Stimulated activated CD4-positive, alpha-beta T cell treated with anti-CD3 and anti-CD28 coated beads, Interleukin-15, amount 100 ng/mL, for 48 hours (primary cell): ENCODE data around the gene CENPM.

ENCODE experiments used
- DNase-seq, 2 donors: peaks; one replicate each; pipeline ENCODE4 v3.0.0-alpha.2; 2020; ENCODE audit warnings: low read depth in 2 of 2

Gene CENPM

DNA sequence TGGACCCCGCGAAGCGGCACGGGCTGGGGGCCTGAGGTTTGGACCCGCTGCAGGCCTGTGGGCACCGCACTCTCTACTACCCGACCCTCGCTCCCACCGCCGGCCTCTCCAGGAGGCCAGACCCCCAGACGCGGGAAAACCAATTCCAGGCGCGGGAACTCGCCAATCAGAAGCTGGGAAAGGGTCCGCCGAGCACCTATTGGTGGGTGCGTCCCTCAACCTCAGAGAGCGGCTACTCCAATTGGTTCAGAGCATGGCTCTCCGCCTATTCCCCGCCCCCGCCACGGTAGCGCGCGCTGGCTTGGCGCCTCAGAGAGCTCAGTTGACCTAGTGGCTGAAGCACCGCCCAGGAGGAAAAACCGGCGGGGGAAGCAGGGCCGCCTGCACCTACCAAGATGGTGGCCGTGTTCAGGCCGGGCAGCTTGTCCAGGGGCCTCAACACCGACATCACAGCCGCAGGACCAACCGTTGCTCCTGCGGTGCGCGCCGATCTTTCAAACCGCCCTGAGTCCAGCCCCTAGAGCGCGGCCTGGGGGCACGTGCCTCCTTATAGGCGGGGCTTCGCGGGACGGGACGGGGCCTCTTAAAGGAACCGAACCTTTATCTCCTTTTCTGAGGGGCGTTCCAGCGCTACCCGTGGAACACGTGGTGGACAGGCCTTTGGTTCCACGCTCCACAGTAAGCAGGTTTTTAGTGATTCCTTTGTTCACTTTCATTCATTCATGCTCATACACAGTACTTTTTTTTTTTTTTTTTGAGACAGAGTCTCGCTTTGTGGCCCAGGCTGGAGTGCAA lies at the start of gene CENPM:
Gene CENPM (minus strand): TSS at position 524 of the 795 bp plus-strand sequence. CDS start 76 bp downstream, at position 448.
- peak; percentile 91 to 93 for DNase-seq

DNA sequence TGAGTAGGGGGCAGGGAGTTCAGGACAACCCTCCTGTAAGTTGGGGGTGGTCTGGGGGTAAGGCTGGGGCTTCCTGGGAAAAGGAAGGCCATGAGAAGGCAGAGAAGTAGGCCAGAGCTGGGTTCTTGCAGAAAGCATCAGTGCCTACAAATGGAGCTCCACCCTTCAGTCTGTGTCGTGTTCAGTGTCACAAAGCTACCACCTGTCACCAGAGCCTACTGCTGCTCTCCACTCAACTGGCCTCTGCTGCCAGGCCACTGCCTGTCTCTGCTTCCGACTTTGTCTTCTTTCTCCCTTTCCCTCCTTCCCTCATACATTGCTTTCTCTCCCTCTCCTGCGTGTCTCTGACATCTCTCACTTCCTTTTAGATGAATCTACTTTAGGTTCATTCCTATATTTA lies 48.3 kb upstream of the CENPM start:
- no peak for DNase-seq

GRCh38 chr22:41992496-41992895 lies 45.5 kb upstream of the CENPM start:
- DNase-seq, result no peak

DNA sequence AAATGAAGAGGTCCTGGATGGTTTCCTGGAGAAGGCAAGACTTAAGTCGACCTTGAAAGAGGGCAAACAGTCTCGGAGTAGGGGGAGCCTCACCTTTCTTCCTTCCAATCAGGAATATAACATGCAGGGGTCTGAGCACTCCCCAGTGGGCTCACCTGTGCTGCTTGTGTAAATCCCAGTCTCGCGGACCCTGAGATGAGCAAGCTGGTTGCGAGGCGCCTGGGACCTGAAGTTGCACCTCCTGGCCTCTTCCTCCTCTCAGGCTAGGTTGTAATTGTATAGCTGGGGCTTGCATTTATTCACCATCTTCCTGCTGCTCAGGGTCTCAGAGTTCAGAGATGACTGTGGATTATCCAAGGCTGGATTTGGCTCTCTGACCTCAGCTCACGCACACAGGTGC lies 44.2 kb upstream of the CENPM start:
- no peak for DNase-seq

DNA sequence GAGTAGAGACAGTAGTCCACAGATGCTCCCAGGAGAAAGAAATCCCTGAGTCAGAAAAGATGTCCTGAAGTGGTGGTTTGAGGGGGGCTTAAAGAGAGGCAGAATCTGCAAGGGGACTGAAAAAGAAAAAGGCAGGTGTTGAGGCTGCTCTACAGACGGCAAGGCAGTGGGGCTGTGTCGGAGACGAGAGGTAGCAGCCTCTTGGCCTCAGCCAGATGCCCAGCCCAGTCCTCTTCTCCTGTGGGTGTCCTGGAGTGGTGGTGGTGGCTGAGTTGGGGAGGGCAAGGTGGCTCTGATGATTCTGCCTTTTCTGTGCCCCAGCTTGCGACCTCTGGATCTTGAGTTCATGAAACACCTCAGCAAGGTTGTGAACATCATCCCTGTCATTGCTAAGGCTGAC lies 42.3 kb upstream of the CENPM start:
- DNase-seq, result no peak

GRCh38 chr22:41987276-41987675 lies 40.3 kb upstream of the CENPM start:
- DNase-seq, result no peak

- DNase-seq, result no peak
Observed at GRCh38 chr22:41983513-41984405, 36.8 kb upstream of the CENPM start.

- DNase-seq, result no peak
Observed at GRCh38 chr22:41982865-41983264, 35.9 kb upstream of the CENPM start.

DNA sequence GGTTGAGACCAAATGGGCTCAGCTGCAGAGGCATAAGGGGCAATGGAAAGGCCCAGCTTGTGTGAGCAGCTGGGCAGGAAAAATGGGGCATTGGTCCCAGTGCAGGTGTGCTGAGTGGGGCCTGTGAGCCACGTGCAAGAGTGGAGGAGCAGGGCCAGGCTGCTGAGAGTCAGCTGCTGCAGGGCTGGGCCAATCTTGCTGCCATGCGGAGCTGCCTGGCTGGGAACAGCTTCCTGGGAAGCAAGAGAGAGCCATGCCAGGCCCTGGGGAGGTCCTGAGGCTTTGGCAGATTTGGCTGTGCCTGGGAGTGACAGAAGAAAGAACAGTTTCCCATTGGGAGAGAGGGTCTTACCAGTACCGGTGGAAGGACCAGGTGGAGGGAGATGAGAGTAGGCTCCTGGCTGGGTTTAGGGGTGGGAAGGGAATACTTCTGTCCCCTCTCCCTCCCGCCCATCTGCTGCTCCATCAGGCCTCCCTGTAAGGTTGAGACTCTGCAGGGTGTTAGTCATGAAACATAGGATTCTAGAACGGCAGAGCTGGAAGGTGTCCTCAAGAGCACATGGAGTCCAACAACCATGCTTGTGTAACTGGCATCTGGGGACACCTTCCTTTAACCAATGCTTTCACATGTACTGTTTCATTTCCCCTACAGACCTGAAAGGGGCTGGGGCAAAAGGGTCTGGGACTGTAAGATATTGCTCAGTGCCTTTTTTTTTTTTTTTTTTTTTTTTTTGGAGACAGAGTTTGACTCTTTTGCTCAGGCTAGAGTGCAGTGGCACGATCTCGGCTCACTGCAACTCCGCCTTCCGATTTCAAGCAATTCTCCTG lies 32.7 kb upstream of the CENPM start:
- DNase-seq, result no peak

DNA sequence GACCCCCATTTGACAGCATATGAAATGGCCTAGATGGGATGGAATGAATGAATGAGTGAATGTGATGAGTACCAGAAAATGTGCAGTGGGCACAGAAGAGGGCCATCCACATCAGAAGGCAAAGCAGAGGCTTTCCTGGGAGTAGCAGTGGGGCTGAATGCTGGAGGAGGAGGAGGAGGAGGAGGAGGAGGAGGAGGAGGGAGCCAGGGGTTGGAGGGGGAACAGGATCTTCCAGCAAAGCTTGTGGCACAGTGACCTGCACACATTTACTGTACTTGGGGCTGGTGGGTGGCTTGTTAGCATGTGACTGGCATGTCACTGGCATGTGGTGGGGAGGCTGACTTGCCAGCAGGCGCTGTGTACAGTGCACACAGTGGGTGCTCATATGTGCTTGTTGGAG lies 31.8 kb upstream of the CENPM start:
- DNase-seq, result no peak

GRCh38 chr22:41976961-41977566 lies 30.1 kb upstream of the CENPM start:
- no peak for DNase-seq

GRCh38 chr22:41976070-41976901 lies 29.3 kb upstream of the CENPM start:
- peak in 1 of 2 donors; percentile 34 for DNase-seq

GRCh38 chr22:41975299-41976069 lies 28.5 kb upstream of the CENPM start:
- no peak for DNase-seq

DNA sequence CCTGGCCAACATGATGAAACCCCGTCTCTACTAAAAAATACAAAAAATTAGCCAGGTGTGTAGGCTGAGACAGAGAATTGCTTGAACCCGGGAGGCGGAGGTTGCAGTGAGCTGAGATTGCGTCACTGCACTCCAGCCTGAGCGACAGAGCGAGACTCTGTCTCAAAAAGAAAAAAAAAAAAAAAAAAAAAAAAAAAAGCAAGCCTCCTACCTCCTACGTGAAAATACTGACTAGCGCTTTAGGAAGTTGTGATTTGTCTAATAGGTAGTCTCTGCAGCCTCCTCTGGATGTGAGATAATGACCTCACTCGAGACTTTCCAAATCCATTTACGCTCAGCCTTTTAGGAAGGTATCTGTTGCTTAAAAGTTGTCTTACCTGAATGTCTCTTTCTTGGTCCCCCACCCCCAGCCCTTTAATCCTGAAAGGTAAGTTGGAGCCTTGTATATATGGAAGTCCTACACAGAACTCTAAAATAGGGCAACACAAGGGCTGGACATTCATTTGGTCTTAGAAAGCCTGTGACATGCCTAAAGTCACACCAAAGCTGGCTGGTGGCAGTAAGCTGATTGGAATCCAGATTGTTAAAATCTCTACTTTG lies 27.8 kb upstream of the CENPM start:
- DNase-seq, result no peak

DNA sequence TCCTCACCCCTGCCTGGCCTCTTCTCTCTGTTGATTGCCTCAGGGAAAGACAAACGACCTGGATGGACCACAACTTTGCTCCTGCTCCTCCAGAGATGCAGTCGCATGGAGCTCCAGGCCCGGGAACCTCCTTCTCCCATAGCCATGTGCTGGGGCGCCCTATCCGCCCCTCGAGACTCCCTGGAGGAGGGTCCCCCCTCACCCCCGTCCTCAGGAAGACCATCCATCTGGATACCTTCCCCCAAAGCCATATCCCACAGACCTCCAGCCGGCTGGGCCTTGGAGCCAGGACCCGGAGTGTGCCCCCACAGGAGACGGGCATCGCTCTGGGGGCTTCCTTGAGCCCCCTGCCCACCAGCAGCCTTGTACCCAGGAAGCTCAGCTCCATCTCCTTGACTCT lies 24.5 kb upstream of the CENPM start:
- DNase-seq, result no peak

GRCh38 chr22:41970601-41971000 lies 23.6 kb upstream of the CENPM start:
- no peak for DNase-seq

DNA sequence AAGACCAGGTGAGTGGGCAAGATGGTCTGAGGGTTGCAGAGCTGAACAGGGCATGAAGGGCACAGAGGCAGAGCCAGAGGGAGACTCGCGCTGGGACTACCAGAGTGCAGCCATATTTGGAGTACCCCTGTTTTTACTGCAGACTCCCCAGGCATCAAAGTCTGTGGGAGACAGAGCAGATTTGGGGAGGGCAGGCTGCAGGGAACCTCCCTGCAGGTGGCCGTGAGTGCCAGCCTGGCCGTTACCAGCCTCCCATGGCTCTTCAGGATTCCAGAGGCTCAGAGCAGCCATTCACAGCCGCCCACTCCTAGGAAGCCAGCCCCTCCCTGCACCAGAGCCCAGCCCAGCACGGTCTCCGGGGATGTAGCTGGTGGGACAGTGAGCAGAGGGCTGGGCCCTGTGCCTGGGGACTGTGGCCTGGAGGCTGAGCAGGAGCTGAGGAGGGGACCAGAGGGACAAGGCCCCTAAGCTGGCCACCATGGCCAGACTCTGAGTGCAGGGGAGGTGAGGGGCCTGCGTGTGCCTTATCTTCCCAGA lies 22.2 kb upstream of the CENPM start, which contains the start of gene SEPTIN3:
Gene SEPTIN3 (plus strand): TSS at position 334 of the 537 bp plus-strand sequence. CDS start 2,050 bp downstream, outside the sequence.
- DNase-seq, result no peak

GRCh38 chr22:41968601-41969000 lies 21.6 kb upstream of the CENPM start:
- DNase-seq, result no peak
